Chondrocyte (in vitro differentiated cells): Measurements from ENCODE around the gene CSNK2A2. TPM values are rescaled to one million over a fixed set of nuclear protein-coding genes. Genes with fewer than 3 reads are reported as not detected.

Source experiments
- DNase-seq: peaks from one replicate; pipeline ENCODE4 v3.0.0; 2021; ENCODE audit warnings: mixed read lengths, low spot score
- H3K27ac Mint-ChIP-seq: one replicate; pipeline ENCODE4 v1.8.0; 2021; ENCODE audit warnings: mild to moderate bottlenecking, moderate library complexity, mixed read lengths; ENCODE audit not compliant: unreplicated experiment
- H3K27me3 Mint-ChIP-seq: 2 replicates; pipeline ENCODE4 v1.8.0; 2021; ENCODE audit warnings: low read depth, mixed read lengths
- H3K36me3 Mint-ChIP-seq: 2 replicates; pipeline ENCODE4 v1.8.0; 2021; ENCODE audit warnings: low read depth, mixed read lengths
- H3K4me1 Mint-ChIP-seq: 2 replicates; pipeline ENCODE4 v1.8.0; 2021; ENCODE audit warnings: low read depth, mild to moderate bottlenecking, mixed read lengths
- H3K4me3 Mint-ChIP-seq: one replicate; pipeline ENCODE4 v1.8.0; 2021; ENCODE audit warnings: mild to moderate bottlenecking, moderate library complexity, mixed read lengths; ENCODE audit not compliant: unreplicated experiment
- H3K9me3 Mint-ChIP-seq: 2 replicates; pipeline ENCODE4 v1.8.0; 2021; ENCODE audit warnings: low read depth, mixed read lengths
- total RNA-seq: library from RNA; stranded (reverse); gene quantifications from 3 replicates; pipeline ENCODE4 v1.2.1, GENCODE V29; 2021
- TF ChIP-seq, protein P1 (sequence below): fragments of 200-600 bp; sonication (generic); IDR thresholded peaks from 2 replicates; pipeline ENCODE4 v1.5.0; 2021; ENCODE audit warnings: antibody characterized with exemption, mild to moderate bottlenecking, moderate library complexity

The CSNK2A2 gene
- total RNA-seq, 1 donor from 2014 or later: 69.6 TPM

DNA sequence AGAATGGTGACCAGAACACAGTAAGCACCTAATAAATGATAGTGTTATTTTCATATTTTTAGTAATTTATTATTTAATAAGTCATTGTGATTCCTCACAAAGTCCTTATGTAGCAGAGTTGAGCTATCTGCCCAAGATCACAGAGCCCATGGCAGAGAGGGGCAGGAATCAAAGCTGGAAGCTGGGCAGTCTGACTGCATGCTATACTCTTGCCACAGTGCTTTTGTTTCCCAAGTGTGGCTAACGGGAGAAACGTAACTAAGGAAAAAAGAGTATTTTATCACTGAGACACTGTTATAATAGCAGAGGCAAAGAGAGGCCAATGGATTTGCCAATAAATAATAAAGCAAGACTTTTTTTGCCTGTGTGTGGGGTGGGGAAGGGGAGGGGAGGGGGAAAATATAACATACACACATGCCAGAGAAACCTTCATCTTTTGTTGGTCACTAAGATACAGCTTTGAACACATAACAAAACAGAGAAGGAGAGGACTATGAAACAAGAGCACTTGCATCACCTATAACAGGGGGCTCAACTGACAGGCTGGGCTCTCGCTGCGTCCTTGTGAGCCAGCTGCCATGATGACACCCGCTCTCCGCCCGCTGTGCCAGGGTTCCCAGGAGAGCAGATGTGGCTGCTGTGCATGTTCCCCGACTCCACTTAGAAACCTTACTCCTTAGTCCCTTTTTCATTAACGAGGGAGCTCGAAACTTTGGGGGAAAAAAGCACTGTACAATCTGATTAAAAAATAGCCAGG lies 10.1 kb downstream of the CSNK2A2 start:
- Mint-ChIP-seq H3K36me3 (peaks cover 35% of the 10 kb centered on the region), H3K27me3 (no peaks in the 10 kb centered on the region)

DNA sequence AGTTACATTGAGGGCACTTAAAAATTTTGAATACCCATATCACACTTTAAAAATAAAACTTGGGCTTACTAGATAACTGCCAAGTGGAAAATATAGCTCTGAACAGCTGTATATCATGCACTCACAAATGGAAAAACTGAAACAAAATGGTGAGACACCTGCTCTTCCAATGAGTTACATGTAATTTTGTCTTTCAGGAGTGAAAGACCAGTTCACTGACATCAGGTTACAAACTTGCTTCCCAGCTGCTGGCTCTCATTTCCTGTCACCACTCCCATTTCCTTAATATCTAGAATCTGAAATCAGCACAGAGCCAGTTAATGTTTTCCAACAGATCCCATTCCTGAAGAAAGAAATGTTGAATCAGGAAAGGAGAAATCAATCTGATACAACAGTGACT lies 10.8 kb downstream of the CSNK2A2 start:
- Mint-ChIP-seq H3K27me3 (no peaks in the 10 kb centered on the region), H3K27ac (peak overlapping the region; percentile 63), H3K36me3 (peaks cover 35% of the 10 kb centered on the region), H3K4me3 (no peak overlapping the region), H3K4me1 (peaks cover 19% of the 10 kb centered on the region), H3K9me3 (no peaks in the 10 kb centered on the region)
- no peak for DNase-seq
- TF ChIP-seq, protein P1, sequence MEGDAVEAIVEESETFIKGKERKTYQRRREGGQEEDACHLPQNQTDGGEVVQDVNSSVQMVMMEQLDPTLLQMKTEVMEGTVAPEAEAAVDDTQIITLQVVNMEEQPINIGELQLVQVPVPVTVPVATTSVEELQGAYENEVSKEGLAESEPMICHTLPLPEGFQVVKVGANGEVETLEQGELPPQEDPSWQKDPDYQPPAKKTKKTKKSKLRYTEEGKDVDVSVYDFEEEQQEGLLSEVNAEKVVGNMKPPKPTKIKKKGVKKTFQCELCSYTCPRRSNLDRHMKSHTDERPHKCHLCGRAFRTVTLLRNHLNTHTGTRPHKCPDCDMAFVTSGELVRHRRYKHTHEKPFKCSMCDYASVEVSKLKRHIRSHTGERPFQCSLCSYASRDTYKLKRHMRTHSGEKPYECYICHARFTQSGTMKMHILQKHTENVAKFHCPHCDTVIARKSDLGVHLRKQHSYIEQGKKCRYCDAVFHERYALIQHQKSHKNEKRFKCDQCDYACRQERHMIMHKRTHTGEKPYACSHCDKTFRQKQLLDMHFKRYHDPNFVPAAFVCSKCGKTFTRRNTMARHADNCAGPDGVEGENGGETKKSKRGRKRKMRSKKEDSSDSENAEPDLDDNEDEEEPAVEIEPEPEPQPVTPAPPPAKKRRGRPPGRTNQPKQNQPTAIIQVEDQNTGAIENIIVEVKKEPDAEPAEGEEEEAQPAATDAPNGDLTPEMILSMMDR: no peak

More for the DNA sequence above, 10.1 kb downstream of the CSNK2A2 start:
- Mint-ChIP-seq H3K9me3 (no peaks in the 10 kb centered on the region), H3K27ac (peak overlapping the region; percentile 76), H3K4me3 (no peak overlapping the region), H3K4me1 (peaks cover 19% of the 10 kb centered on the region)
- no peak for DNase-seq
- TF ChIP-seq, protein P1: no peak

DNA sequence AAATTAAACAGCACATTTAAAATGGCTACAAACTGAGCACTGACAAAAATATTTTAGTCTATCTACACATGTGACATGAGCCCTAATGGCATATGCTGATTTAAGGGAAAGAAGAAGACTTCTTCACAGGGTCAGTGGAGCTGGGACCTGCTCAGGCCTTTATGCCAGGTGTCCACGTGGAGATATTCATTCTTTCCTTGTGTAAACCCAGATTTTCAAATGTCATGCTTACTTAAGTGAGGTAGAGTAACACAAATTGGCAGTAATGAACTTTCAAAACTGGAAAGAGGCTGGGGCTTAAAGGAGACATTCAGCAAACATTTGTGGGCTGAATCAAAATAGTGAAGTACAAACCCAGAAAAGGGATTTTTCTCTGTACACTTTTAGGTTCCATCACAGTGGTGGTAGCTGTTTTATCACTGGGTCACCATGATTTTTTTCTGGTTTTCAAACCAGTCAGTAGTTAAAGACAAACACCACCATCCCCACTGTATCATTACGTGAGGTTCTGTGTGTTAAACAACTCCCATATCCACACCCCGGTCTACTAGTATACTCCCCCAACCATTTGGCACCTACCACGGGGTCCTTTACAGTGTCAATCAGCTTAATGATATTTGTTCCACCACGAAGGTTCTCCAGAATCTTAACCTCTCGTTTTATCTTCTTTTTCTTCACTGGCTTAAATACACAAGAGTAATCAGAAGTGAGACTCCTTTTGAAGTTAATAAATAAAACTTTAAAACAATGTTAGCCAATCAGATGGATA lies 11.5 kb downstream of the CSNK2A2 start:
- Mint-ChIP-seq H3K9me3 (no peaks in the 10 kb centered on the region), H3K36me3 (peaks cover 38% of the 10 kb centered on the region), H3K27ac (peak overlapping the region; percentile 63)

DNA sequence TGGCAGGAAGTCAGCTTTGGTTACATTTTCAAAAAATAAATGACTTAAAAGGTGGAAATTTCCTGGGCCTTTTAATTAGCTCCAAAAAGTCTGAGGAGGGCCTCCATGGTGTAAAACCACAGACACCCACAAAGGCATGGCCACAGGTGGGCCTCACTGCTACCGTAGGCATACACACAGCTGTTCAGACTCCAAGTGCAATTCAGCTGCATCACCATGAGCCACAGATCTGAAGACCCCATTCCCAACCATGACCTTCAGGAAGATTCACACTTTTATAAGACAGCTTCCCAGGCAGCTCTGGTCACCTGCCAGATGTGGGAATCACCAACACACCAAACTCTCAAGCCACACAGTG lies 20.6 kb downstream of the CSNK2A2 start:
- Mint-ChIP-seq H3K4me1 (no peaks in the 10 kb centered on the region), H3K4me3 (no peak overlapping the region), H3K36me3 (peaks cover 33% of the 10 kb centered on the region), H3K27ac (no peak overlapping the region), H3K9me3 (no peaks in the 10 kb centered on the region), H3K27me3 (no peaks in the 10 kb centered on the region)
- TF ChIP-seq, protein P1: no peak
- no peak for DNase-seq

More for the DNA sequence above, 11.5 kb downstream of the CSNK2A2 start:
- no peaks in the 10 kb centered on the region for H3K27me3 Mint-ChIP-seq
- H3K4me3 Mint-ChIP-seq: no peak overlapping the region
- TF ChIP-seq, protein P1: no peak
- peaks cover 19% of the 10 kb centered on the region for H3K4me1 Mint-ChIP-seq
- DNase-seq: no peak

DNA sequence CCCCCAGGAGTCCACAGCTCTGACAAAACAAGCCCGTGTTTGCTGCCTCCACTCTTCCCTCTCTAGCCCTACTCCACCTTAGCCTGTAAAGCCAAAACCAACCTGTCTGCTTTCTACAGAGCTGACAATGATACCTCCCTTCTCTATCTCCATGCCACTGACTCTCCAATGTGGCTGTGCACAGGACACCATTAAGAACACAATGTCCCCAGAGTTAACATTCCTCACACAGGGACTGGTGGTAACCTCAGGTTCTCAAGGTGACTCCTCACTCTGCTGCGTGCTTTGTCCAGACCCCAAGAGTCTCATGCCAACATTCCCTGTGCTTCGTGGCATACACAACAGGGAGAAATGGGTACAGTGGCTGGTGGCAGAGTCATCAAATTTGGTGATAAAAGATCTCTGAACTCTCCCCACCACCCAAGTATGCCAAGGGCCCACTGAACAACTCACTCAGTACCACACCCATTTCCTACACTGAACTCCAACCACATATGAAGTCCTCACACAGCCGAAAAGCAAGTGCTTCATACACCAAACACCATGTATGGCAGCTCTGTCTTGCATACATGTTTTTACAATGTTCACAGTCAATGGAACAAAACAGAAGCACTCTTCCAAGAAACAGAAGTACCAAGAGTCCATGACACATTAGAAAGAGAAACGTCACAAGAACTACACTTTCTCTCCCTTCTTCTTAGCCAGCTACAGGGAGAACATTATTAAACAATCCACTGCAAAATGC lies 21.1 kb downstream of the CSNK2A2 start:
- H3K27me3 Mint-ChIP-seq: no peaks in the 10 kb centered on the region

More for the DNA sequence above, 21.1 kb downstream of the CSNK2A2 start:
- no peak overlapping the region for H3K4me3 Mint-ChIP-seq
- H3K4me1 Mint-ChIP-seq: no peaks in the 10 kb centered on the region
- H3K27ac Mint-ChIP-seq: no peak overlapping the region
- TF ChIP-seq, protein P1: no peak
- no peaks in the 10 kb centered on the region for H3K9me3 Mint-ChIP-seq
- no peak for DNase-seq
- H3K36me3 Mint-ChIP-seq: peaks cover 31% of the 10 kb centered on the region
